T-helper 9 cell (primary cell): ENCODE results near the gene MSRB1.
"Not testable (repeated sequence)": the region's sequence is repeated elsewhere in the genome, so short reads cannot be mapped to it uniquely, and the experiment has no call there.

Experiments
- DNase-seq: peaks from one replicate; pipeline ENCODE4 v3.0.0-alpha.2; 2020

MSRB1 gene

DNA sequence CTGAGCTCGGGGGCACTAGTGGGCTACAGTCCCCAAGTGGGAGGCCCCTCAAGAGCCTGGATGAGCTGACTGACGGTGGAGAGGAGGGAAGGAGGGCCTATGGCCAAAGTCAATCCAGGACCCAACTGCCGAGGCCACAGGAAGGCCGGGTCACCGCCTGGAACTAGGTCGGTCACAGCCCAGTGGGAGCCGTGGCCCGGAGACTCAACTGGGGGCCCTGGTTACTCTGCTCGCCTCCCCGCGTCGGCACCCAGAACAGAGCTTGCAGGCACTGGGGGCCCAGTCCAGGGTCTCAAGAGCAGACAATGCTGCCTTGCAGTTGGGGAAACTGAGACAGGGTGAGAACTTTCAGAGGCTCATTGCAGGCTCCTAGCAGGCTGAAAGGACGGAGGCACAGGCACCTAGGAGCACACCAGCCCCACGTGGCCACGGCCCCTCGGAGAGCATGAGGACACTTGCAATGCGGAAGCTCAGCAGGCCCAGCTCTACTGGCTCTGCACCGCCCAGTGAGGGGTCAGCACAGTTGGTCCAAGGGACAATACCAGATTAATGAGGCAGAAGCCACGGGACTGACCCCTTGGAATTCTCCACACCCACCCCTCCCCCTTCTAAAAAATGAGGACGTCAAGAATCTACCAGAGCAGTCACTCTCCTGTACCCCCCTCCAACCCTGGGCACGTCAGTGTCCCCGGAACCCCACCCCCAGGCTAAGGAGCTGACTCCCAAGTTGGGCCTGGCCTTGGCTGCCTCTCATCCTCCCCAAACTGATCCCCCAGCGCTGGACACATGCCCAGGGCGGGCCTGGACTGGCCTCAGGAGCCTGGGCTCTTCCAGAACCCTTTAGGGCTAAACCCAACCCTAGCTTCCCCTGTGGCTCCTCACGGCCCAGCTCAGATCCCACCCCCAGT, 27.0 kb downstream of the MSRB1 start:
- no peak for DNase-seq

DNA sequence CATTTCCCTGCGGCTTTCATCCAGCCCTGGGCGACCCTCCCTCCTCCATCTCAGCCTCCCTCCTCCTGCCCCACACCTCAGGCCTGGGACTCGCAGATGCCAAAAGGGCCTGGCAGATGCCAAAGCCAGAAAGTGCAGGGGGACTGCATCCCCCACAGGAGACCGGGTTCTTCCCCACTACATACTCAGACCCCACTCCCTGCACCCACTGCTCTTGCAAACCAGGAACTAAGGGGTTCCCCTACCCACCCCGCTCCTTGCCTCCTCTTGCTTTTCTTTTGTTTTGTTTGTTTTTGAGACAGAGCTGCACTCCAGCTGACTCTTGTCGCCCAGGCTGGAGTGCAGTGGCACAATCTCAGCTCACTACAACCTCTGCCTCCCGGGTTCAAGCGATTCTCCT, 28.0 kb downstream of the MSRB1 start:
- DNase-seq, result no peak

DNA sequence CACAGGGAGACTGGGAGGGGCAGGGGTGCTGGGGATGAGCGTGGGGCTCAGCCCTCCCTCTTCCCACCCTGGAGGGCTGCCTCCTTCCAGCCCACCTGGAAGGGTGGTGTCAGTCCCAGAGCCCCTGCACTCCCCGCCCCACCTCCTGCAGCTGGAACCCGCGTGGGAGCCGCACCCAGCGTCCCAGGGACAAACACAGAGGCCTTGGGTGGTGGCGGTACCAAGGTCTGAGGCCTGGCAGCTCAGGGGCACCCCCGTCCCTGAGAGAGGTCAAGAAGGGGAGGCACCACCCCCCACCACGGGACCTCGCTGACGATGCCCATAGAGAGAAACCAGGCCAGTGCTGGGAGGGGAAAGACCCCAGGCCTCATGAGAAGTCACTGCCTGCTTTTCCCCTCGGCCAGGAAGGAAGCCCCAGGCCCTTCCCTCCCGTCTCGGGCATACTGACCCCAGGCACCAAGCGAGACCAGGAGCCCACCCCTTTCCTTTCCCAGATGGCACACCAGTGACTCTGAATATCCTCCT, 28.9 kb downstream of the MSRB1 start:
- no peak for DNase-seq

DNA sequence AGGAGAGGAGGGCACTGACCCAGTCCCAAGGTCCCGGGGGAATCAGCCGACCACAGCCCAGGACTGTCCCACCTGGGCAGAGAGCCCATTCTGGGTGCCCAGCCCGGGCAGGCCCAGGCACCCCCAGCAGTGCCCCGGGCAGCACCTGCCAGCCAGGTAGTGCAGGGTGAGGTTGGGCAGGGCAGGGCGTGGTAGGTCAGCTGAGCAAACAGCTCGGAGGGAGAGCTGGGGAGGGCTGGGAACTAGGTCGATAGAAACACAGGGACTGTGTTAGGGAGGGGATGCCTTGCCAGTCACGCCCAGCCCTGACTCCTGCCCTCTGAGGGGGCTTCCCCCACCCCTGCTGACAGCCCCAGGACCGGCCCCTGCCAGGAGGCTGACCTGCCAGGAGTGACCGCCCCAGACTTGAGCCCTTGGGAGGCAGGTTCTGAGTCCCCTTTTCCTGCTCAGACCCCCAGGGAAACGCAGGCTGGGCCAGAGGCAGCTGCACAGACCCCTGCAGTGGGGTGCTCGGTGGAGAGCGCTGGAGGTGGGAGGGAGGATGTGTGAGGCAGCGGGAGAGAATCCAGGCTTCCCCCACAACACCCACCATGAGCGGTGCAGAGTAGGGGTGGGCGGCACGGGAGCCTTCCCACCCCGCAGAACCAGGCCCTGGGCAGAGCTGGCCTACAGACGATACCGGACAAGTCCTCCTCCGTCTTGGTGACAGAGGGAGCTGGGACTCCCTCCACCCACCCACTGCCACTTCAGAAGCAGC, 29.5 kb downstream of the MSRB1 start:
- no peak for DNase-seq

DNA sequence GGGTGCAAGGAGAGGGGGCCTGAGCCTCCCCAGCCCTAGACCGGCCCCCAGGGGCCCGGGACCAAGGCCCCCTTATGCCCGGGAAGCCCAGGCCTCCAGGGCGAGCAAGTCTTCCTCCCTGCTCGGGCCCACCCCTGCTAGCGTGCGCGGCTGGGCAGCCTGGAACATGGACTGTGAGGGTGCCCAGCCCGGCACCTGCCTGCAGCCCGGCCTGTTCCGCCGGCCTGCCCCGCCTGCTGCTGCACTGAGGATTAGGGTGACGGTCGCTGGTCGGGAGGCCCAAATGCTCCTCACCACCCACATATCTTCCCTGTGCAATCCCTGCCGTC, 30.8 kb downstream of the MSRB1 start:
- DNase-seq, result no peak

DNA sequence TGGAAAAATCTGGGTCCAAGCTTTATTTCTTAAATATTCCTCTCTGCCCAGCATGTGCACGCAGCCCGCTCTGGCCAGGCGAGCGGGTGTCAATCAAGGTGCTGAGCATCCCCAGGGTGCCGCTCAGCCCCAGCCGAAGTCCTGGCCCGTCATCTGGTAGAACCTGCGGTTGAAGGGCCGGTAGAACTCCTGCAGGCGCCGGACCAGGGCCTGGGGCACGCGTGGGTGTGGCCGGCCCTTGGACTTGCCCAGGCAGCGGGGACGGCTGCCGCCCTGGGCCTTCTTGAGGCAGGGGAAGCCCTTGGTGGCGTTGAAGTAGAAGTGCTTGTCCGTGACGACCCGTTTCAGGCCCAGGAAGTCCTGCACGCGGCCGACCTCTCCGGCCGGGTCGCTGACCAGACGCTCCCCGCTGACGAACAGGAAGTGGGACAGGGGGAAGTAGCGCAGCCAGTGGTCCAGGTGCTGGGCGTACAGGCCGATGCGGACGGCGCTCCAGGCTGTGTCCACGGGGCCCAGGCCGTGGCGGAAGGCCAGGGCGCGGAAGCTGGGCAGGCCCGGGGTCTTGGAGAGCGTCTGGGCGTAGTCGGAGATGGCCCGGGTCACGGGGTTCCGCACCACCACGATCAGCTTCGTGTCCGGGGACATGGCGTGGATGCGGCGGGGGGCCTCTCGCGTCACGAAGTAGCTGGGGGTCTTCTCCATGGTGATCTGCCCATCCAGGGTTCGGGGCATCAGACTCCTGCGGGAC, 31.4 kb downstream of the MSRB1 start:
- no peak for DNase-seq

DNA sequence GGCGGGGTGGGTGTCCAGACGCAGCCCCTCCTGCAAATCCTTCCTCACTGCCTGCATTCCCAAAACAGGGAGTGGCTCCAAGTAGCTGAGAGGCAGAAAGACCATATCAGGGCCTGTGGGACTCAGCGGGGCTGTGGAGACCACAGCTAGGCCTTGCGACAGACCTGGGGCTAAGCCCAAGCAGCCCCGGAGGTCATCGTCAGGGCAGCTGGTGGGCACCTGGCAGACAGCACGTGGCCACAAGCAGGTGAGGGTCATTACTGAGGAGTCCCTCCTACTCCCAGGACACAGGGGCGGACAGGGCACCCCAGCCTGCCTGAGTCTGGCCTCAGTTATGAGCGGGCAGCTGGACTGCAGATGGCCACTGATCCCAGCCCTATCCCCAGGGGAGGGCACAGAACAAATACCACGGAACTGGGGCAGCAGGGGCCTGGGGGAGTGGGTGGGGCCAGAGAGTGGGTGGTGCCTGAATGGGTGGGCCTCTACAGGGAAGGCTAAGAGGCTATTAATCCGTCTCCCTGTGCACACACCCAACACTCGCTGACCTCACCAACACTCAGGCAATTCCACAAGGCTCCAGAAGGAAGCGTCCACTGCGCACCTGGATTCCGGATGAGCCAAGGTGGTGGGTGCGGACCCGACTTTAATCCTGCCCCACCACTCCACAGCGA, 33.3 kb downstream of the MSRB1 start:
- no peak for DNase-seq

DNA sequence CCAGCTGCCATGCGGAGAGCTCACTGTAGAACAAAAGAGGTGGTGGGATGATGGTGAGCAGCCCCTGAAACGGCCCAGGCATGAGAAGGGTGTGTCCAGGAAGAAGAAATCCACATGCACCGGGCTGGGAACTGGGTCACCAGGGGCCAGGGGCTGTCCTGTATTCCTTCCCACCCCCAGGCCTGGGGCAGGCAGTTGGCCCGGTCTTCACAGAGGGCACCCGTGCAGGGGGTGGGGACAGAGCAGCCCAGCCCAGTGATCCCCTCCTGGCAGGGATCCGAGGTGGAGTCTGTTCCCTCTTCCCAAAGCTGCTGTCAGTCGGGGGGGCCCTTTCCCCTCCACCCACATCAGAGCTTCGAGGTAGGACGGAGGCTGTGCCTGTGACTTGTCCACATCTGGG, 34.0 kb downstream of the MSRB1 start:
- no peak for DNase-seq

DNA sequence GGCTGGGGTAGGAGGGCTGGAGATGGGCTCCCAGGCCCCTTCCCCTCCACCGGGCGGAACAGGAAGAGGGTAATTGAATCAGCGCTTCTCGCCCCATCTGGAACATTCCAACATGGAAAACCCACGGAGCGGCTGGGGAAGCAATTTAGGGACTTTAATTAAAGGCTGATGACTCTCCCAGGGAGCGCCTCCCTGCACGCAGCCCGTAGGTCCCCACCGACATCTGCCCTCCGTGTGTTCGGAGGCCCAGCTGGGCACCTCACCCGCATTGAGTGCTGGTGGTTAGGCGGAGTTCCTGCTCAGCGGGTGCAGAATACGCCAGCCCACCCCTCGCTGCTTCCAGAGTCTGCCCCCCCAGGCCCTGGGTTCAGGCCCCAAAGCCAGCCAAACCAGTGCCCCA, 34.8 kb downstream of the MSRB1 start:
- DNase-seq, result no peak

DNA sequence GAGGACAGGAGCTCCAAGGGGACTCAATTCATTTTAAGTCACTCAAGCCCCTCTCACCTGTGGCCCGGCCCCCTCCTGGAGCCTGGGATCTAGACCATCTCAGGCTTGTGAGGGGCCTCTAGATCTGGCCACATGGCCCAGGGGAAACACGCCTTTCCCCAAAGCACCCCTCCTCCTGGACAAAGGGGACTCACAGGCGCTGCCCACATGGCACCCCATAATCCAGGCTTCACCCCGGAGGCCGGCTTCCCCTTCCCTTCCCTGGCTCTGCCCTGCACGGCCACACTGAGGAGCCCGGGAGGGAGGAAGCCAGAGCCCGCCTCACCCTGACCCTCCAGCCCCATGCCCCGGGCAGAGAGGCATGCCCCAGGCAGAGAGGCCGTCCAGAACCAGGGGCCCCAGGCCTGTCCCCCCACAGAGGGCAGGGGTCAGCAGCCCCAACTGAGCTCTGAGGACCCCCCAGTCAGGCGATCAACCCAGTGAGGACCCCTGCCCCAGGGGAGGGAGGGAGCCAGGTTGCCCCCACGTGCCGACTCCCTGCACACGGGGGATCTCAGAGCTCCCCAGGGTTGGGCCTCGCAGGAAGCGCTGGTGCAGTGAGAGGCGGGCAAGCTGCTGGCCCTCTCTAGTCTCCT, 35.7 kb downstream of the MSRB1 start:
- no peak for DNase-seq

DNA sequence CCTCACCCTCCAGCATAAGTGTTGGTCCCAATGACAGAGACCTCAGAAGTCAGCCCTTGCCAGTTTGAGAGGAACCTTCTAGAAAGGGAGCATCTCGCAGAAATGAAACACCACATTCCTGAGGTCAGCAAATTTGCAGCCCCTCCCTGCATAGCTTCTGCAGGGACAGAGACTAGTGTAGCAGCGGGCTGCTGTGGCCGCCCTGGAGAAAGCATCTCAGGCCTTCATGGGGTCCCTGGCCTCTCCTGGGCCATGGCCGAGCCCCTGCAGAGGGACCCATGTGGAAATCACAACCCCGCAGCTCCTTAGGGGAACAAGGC, 36.2 kb downstream of the MSRB1 start:
- DNase-seq, result no peak

DNA sequence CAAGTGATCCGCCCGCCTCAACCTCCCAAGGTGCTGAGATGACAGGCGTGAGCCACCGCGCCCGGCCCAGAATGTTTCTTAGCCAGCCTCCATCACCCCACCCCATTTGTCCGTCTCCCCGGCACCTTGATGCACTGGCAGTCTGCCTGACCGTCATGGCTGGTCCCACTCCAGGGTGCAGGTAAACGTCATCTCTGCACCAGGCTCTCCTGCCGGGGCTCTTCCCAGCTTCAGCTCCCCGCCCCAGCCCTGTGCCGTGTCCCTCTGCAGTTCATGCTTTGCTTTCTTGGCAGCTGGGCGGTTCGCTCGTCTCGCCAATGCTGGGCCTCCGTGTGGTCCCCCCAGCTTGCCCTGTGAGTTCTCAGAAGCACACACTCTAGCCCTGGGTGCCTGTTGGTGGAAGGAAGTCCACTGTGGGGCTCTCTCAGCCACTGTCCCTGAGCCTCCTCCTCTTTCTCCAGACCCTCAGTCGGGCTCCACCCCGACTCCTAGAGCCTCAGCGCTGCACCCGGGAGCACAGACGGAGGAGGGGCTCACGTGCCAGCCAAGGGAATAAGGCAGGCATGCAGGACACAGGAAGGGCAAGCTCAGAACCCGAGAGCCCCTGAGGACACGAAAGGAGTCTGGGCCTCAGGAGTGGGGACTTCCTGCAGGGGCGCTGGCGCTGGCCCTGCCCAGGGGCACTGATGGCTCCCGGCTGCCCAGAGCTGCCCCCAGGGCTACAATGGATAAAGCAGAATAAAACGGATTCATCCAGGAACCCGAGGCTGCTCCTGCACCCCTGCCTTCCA, 36.7 kb downstream of the MSRB1 start:
- no peak for DNase-seq

DNA sequence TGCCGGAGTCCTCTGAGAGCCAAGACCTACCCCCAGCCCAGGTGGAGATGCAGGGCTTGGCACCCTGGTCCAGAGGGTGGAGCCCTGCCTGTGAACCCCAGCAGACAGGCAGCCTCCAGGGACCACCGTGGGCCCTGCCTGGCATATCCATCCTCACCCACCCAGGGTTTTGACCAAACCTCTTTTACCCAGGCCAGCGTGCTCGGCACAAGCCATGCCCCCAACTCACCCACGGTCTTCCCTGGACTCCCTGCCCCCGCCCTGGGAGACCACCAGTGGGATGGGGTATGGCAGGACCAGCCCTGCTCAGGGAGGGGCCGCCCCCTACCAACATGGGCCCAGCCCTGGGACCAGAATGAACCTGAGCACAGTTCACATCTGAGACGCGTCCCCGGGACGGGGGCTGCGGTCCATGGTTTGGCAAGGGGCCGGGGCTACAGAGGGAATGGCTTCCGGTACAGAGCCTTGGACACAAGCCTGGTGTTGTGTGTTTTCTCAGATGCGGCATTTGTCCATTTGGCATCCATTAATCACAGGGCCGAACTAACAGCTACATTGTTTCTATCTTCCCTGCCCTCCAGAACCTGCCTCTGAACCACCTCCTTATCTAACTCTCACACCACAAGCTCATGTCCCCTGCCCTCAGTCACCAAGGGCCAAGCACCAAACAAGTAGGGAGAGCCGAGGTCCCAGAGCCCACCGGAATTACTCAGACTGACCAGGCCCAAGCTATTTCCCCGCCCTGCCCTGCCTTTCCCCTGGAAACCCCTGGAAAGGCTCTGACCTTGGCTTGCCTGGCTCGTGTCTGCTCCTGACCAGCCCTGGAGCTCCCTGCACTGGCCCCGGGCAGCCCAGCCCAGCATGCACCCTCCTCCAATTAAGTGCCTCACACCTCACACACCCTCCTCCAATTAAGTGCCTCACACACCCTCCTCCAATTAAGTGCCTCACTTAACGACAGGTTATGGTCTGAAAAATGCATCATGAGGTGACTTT, 38.9 kb downstream of the MSRB1 start:
- no peak for DNase-seq

DNA sequence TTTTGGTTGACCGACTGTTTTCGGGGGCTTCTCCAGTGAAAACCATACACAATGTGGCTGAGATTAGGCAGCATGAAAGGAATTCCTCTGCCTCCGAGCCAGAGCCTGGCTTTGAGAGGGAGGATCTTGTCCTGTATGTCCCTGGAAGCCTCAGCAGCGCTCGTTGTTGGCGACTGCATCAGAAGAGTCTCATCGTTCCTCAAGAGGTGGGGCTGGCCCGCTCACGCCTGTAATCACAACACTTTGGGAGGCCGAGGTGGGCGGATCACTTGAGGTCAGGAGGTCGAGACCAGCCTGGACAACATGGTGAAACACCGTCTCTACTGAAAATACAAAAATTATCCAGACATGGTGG, 39.8 kb downstream of the MSRB1 start:
- DNase-seq, result no peak

DNA sequence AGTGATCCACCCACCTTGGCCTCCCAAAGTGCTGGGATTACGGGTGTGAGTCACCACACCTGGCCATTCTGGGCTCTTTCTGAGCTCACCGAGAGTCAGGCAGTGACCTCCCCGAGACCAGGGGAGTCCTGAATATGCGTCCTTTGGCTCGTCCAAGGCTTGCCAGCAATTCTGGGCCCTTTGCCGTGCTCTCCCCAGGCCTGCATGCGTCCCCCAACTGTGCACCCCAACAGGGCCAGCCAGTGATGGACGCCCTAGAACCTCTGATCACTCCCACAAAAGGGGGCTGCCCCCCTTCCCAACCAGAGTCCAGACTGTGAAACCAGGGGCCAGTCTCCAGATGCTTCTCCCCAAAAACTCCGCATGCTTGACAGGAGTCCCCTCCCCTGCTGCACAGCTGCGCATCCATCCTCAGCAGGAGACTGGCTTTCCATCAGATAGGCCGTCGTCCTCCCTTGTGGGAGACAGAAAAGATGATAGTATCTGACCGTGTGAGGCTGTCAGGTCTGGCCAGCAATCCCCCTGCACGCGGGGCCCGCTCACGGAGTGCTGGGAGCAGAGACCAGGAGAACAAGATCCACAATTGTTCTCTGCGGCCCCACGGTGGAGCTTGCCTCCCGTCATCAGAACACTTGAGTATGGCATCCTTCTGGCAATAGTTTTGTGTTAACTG, 40.3 kb downstream of the MSRB1 start:
- no peak for DNase-seq

DNA sequence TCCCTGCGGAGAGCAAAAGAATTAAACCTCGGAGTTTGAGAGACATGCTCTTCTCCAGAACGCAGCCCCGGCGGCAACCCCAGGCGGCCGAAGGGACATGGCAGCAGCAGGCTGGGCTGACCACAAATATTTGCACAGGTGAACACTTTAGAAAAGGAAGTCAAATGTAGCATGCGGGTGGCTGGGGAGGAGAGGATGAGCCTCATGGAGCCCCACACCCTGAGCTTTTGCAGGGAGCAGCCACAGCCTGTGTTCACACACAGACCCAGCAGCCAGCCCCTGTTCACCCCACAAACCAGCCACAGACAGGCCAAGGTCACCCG, 42.6 kb downstream of the MSRB1 start:
- no peak for DNase-seq

DNA sequence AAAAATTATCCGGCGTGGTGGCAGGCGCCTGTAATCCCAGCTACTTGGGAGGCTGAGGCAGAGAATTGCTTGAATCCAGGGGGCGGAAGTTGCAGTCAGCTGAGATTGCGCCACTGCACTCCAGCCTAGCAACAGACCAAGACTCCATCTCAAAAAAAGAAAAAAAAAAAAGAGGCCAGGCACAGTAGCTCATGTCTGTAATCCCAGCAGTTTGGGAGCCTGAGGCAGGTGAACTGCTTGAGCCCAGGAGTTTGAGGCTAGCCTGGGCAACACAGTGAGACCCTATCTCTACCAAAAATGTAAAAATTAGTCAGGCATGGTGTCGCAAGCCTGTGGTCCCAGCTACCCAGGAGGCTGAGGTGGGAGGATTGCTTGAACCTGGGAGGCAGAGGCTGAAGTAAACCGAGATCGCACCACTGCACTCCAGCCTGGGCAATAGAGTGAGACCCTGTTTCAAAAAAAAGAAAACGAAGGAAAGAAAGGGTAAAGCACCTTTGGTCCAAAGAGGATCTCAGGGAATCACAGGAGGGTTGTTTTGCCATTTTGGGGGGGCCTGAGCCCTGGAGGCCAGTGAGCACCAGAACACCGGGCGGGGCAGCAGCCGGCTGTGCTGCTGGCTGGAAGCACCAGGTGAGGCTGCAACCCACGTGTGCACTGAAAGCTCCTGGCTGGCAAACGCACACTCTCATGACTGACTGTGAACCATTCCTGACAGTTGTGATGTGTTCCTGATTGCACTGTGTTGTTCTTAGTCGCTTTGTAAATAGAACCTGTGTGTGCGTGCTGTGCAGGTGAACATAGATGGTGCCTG, 43.2 kb downstream of the MSRB1 start:
- DNase-seq, result no peak

DNA sequence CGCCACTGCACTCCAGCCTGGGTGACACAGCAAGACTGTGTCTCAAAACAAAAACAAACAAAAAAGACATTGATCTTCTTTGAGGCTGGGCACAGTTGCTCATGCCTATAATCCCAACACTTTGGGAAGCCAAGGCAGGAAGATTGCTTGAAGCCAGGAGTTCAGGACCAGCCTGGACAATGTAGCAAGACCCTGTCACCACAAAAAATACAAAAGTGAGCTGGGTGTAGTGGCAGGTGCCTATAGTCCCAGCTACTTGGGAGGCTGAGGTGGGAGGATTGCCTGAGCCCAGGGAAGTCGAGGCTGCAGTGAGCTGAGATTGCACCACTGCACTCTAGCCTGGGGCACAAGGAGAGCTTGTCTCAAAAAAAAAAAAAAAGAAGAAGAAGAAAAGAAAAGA, 45.3 kb downstream of the MSRB1 start:
- DNase-seq, result not testable (repeated sequence)
